Measurements from ENCODE around the gene ZNF878.
A peak's percentile ranks its signal among the peaks of the same experiment; 100 is the strongest.

Gene ZNF878

DNA sequence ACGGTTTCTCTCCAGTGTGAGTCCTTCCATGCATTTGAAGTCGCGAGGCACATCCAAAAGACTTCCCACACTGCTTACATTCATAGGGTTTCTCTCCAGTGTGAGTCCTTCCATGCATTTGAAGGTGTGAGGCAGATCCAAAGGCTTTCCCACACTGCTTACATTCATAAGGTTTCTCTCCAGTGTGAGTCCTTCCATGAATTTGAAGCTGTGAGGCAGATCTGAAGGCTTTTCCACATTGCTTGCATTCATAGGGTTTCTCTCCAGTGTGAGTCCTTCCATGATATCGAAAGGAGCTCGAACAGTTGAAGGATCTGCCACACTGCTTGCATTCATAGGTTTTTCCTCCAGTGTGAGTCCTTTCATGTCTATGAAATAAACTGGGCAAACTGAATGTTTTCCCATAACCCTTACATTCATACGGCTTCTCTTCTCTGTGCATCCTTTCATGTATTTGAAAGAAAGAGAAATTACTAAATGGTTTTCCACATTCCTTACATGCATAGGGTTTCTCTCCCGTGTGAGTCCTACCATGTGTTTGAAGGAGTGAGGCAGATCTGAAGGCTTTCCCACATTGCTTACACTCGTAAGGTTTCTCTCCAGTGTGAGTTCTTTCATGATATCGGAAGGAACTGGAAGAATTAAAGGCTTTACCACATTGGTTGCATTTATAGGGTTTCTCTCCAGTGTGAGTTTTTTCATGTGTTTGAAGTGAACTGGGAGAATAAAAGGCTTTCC lies 37.6 kb downstream of the ZNF878 start:
- TF ChIP-seq, protein P1, sequence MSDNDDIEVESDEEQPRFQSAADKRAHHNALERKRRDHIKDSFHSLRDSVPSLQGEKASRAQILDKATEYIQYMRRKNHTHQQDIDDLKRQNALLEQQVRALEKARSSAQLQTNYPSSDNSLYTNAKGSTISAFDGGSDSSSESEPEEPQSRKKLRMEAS (IDR thresholded peaks at IDR 0.05; ENCODE audit: low read depth, low read length), result no peak

DNA sequence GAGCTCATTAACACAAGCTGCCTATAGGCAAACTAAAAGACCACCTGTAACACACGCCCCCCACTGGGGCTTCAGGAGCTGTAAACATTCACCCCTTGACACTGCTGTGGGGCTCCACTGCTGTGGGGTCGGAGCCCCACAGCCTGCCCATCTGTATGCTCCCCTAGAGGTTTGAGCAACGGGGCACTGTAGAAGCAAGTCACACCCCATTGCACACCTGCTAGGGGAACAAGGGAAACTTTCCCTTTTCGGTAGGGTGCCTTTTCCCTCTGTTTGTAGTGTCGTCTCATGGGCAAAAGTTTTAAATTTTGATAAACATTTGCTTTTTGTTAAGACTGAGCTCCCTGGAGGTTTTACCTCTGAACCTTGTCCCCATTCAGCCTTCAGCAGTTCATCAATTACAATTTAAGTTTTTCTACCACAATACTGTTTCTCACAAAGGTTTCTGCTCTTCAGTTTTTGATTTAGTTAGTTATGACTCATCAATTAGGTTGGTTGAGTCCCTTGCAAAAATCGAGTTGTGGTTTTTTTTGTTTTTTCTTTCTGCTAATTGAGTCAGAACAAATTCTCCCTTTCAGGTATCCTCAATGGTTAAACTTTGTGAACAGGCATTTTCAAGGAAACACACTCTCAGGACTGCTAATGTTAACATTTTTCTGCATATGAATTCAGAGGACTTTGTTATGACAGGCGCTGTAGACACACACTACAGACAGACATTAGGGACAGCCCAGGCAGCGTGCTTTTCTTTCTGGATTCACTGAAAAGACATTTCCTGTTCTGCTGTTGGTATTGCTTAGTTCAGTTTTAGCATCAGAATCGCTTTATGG lies 52.4 kb downstream of the ZNF878 start:
- H3K4me3 ChIP-seq (ENCODE audit: low read depth, low read length), result no peak overlapping the region
- TF ChIP-seq, protein P1 (IDR thresholded peaks at IDR 0.05; ENCODE audit: low read depth, low read length), result no peak
- TF ChIP-seq CTCF (IDR thresholded peaks at IDR 0.05; ENCODE audit: low read depth, low read length) (no peak), MYC (IDR thresholded peaks at IDR 0.05; ENCODE audit: low read depth, low read length) (no peak), POLR2A (IDR thresholded peaks at IDR 0.05; ENCODE audit: extremely low read depth, insufficient read length) (no peak)
- peak; percentile 17 for DNase-seq (ENCODE audit: low read depth)

More for the DNA sequence above, 37.6 kb downstream of the ZNF878 start:
- H3K4me3 ChIP-seq (ENCODE audit: low read depth, low read length), result no peak overlapping the region
- no peak for DNase-seq (ENCODE audit: low read depth)

DNA sequence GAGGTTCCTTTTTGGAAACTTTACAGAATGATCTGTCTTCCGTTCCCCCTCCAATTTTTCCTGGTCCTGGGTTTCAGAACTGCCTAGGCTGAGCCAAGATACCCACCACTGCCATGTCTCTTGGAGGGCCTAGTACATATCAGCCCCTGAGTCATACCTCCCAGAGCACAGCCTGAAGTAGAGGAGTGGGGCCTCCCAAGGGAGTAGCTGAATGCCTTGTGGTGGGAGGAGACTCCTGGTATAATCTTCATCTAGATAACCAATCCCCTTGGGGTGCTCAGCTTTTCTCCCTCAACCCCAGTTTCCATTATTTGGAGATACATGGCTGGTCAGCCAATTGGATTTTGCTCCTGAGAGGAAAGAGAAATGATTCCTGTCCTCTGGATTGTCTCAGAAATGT lies 57.6 kb downstream of the ZNF878 start:
- peak; percentile 65 for DNase-seq (ENCODE audit: low read depth)
- TF ChIP-seq POLR2A (IDR thresholded peaks at IDR 0.05; ENCODE audit: extremely low read depth, insufficient read length) (no peak), MYC (IDR thresholded peaks at IDR 0.05; ENCODE audit: low read depth, low read length) (no peak), CTCF (IDR thresholded peaks at IDR 0.05; ENCODE audit: low read depth, low read length) (no peak)
- TF ChIP-seq, protein P1 (IDR thresholded peaks at IDR 0.05; ENCODE audit: low read depth, low read length), result no peak
- H3K4me3 ChIP-seq (ENCODE audit: low read depth, low read length), result no peak overlapping the region
